ENCODE data around the gene FHAD1. TPM values are rescaled to one million over a fixed set of nuclear protein-coding genes. Genes with fewer than 3 reads are reported as not detected.

Gene FHAD1
- total and polyA plus RNA-seq, 10 of the 15 experiments (the other 5 are each of a cell fraction or from before 2014, with no cell fraction given) = 0.09 to 1.0 (median 0.32) TPM; not detected in 2

DNA sequence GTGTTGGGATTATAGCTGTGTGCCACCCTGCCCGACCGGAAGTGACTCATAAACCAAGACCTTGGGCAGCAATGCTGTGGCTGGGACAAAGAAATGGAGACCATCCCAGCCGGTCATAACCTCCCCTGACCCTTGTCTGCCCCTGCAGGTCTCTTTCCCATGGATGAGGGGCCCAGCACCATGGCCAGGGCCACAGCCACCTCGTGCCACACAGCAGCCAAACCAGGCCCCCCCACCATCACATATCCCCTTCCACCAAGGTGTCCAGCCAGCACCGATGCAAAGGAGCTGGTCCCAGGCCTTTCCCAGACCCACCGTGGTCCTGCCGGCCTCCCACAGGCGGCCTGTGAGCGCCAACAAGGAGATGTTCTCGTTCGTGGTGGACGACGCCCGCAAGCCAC is 42.2 kb downstream of the FHAD1 start:
- no peaks in the 10 kb centered on the region for H3K79me2 ChIP-seq (ENCODE audit: control insufficient read depth, insufficient read depth, low read length)
- intact Hi-C loops (cut with micrococcal nuclease; ENCODE audit: unreplicated experiment) (no loop called here), in situ Hi-C loops (cut with MboI) (no loop called here)
- H2AFZ ChIP-seq (ENCODE audit: control insufficient read depth, low read depth, low read length) = no peak overlapping the region
- TF ChIP-seq USF2 (IDR thresholded peaks at IDR 0.05; ENCODE audit: borderline replicate concordance, low read depth, low read length) (no peak), NR2C1 (IDR thresholded peaks at IDR 0.05) (no peak), RCOR1 (conservative IDR thresholded peaks at IDR 0.05; ENCODE audit: low read depth, low read length) (no peak), IRF3 (IDR thresholded peaks at IDR 0.05) (no peak), NR2F1 (conservative IDR thresholded peaks at IDR 0.05) (no peak), ZSCAN29 (IDR thresholded peaks at IDR 0.05) (no peak), BRCA1 (IDR thresholded peaks at IDR 0.05; ENCODE audit: low read depth, low read length) (no peak)
- no peak overlapping the region for H3K4me2 ChIP-seq (ENCODE audit: control insufficient read depth, insufficient read depth)
- H3K4me3 ChIP-seq = no peak overlapping the region
- no peaks in the 10 kb centered on the region for H3K4me1 ChIP-seq (ENCODE audit: control insufficient read depth, insufficient read depth, low read length)
- H3K9me3 ChIP-seq (replicated peaks; ENCODE audit: control insufficient read depth, insufficient read depth, low read length) = peaks cover 4% of the 10 kb centered on the region; the same call in 1 of the 3 replicates
- ChIA-PET POLR2A (no interaction called here), CTCF (interaction anchor here (0.7 kb wide), 1 partner anchor 15 kb away, joined by 3 read pairs; no protein-coding TSS in a partner anchor), SMC1A (ENCODE audit: uncharacterized antibody, unreplicated experiment) (no interaction called here), RAD21 (ENCODE audit: unreplicated experiment) (no interaction called here)
- H3K9ac ChIP-seq (ENCODE audit: control insufficient read depth, insufficient read depth, low read length) = no peak overlapping the region
- no peak overlapping the region for H3K27ac ChIP-seq (ENCODE audit: control insufficient read depth, insufficient read depth)
- no peaks in the 10 kb centered on the region for H3K36me3 ChIP-seq (ENCODE audit: control insufficient read depth in 2 of 2, insufficient read depth in 2 of 2, low read length in 1 of 2)
- no peak for ATAC-seq
- FAIRE-seq = no peak
- no peaks in the 10 kb centered on the region for H4K20me1 ChIP-seq (ENCODE audit: control insufficient read depth, insufficient read depth)
- no peaks in the 10 kb centered on the region for H3K27me3 ChIP-seq (replicated peaks in 1 of 2; ENCODE audit: control insufficient read depth in 2 of 2, insufficient read depth in 2 of 2, low read length in 1 of 2)
- no TSS peak for BruUV-seq (replicated peaks)
- WGBS (ENCODE audit: insufficient coverage, insufficient replicate concordance, low lambda C conversion rate, missing lambda C conversion rate) = 32% methylated on average over 14 of the region's 14 CpGs
- no peak for DNase-seq (ENCODE audit: low read depth, low spot score)
